Colonic mucosa (tissue), 4 donors: ENCODE measurements around the gene SEMA3D. TPM values are rescaled to one million over a fixed set of nuclear protein-coding genes. Genes with fewer than 3 reads are reported as not detected.

ENCODE experiments used
- DNase-seq: peaks from one replicate; pipeline ENCODE4 v3.0.0-alpha.2; 2020
- H3K27ac ChIP-seq: fragments of 200-600 bp; one replicate; pipeline ENCODE4 v1.8.0; 2021
- H3K27me3 ChIP-seq: fragments of 200-600 bp; one replicate; pipeline ENCODE4 v1.8.0; 2021
- H3K36me3 ChIP-seq: fragments of 200-600 bp; one replicate; pipeline ENCODE4 v1.8.0; 2021
- H3K4me1 ChIP-seq: fragments of 200-600 bp; one replicate; pipeline ENCODE4 v1.8.0; 2021; ENCODE audit warnings: mild to moderate bottlenecking
- H3K4me3 ChIP-seq: fragments of 200-600 bp; one replicate; pipeline ENCODE4 v1.8.0; 2021
- H3K9ac ChIP-seq, 2 donors: one replicate each; pipeline ENCODE4 v1.7.0; 2013; ENCODE audit warnings: control low read depth in 2 of 2, low read depth in 2 of 2, low read length in 2 of 2
- H3K9me3 ChIP-seq: fragments of 200-600 bp; one replicate; pipeline ENCODE4 v1.8.0; 2021
- CTCF ChIP-seq: fragments of 200-600 bp; IDR thresholded peaks from one replicate; pipeline ENCODE4 v1.8.0; 2022; ENCODE audit warnings: antibody characterized with exemption, mild to moderate bottlenecking
- intact Hi-C: fragments of 100-400 bp; cut with DNase I; formaldehyde crosslinking; loops from one replicate; pipeline ENCODE4 v1.14.1; 2022
- total RNA-seq, 2 donors: library from RNA; stranded (reverse); fragmentation: NEBNext Ultra II Directional in 1 of 2; extraction: Animal tissue kit (Norgen Biotek cat#: 25700) in 1 of 2; gene quantifications; one replicate each; pipeline ENCODE4 v1.2.1, GENCODE V29; 2021
- donor health status: healthy.
- donor health status: DM: no; HTN: no; CAD: no.
- donor health status: DM: no; HTN: no; CAD: no.

SEMA3D gene
- total RNA-seq, 2 donors from 2014 or later: 0.86 to 2.6 TPM

GRCh38 chr7:85055906-85056305 lies 130.9 kb downstream of the SEMA3D start:
- intact Hi-C loops: no loop called here
- no peaks in the 10 kb centered on the region for H3K4me1 ChIP-seq
- H3K9me3 ChIP-seq: no peaks in the 10 kb centered on the region
- no peak for DNase-seq
- H3K27me3 ChIP-seq: no peaks in the 10 kb centered on the region
- H3K9ac ChIP-seq: no peak overlapping the region
- H3K27ac ChIP-seq: no peak overlapping the region
- H3K4me3 ChIP-seq: no peak overlapping the region
- H3K36me3 ChIP-seq: no peaks in the 10 kb centered on the region
- TF ChIP-seq CTCF: no peak

DNA sequence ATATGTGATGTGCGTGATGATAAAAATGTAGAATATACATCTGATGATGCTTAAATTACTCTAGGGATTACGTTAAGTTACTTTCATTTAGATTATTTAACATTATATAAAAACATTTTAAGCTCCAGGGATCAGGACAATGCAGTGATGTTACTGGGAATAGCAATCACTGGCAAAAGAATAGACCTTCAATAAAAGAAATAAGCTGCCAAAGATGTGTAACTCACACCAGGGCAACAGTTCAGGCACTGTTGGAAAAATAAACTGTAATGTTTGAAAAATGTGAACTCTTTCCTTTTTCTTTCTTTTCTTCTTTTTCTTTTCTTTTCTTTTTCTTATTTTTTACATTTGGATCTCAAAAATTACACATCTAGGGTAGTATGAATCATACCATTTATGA lies 131.7 kb downstream of the SEMA3D start:
- intact Hi-C loops: no loop called here
- no peak for TF ChIP-seq CTCF
- Histone ChIP-seq H3K27me3 (no peaks in the 10 kb centered on the region), H3K9me3 (no peaks in the 10 kb centered on the region), H3K36me3 (no peaks in the 10 kb centered on the region), H3K9ac (no peak overlapping the region), H3K4me3 (no peak overlapping the region), H3K4me1 (no peaks in the 10 kb centered on the region), H3K27ac (no peak overlapping the region)
- no peak for DNase-seq

GRCh38 chr7:85054306-85054705 lies 132.6 kb downstream of the SEMA3D start:
- TF ChIP-seq CTCF: no peak
- DNase-seq: no peak
- H3K4me3 ChIP-seq: no peak overlapping the region
- H3K27ac ChIP-seq: no peak overlapping the region
- H3K4me1 ChIP-seq: no peaks in the 10 kb centered on the region
- H3K36me3 ChIP-seq: no peaks in the 10 kb centered on the region
- no peak overlapping the region for H3K9ac ChIP-seq
- no peaks in the 10 kb centered on the region for H3K9me3 ChIP-seq
- intact Hi-C loops: no loop called here
- no peaks in the 10 kb centered on the region for H3K27me3 ChIP-seq

DNA sequence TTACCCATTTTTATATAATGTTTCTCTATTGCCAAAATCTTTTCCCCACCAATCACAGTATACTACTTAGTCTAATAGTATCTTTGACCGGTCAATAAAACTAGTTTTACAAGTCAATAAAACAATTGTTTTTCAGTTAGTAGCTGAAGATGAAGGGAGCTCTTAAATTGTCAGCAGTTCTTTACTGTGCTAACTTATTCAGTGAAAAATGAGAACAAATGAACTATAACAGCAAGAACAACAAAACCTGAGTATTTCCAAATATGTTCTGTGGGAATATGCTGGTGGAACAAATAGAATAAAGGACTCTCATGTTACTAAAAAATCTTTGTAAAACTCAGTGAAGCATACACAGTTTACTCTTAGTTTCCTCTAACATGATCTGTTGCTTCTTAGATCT lies 134.0 kb downstream of the SEMA3D start:
- Histone ChIP-seq H3K4me1 (no peaks in the 10 kb centered on the region), H3K36me3 (no peaks in the 10 kb centered on the region), H3K9ac (no peak overlapping the region), H3K4me3 (no peak overlapping the region), H3K27me3 (no peaks in the 10 kb centered on the region), H3K27ac (no peak overlapping the region), H3K9me3 (no peaks in the 10 kb centered on the region)
- intact Hi-C loops: no loop called here
- no peak for TF ChIP-seq CTCF
- no peak for DNase-seq

GRCh38 chr7:85052056-85052737 lies 134.7 kb downstream of the SEMA3D start:
- H3K27me3 ChIP-seq: no peaks in the 10 kb centered on the region
- intact Hi-C loops: no loop called here
- H3K9me3 ChIP-seq: no peaks in the 10 kb centered on the region
- no peak overlapping the region for H3K9ac ChIP-seq
- TF ChIP-seq CTCF: no peak
- no peaks in the 10 kb centered on the region for H3K4me1 ChIP-seq
- H3K27ac ChIP-seq: no peak overlapping the region
- H3K4me3 ChIP-seq: no peak overlapping the region
- H3K36me3 ChIP-seq: no peaks in the 10 kb centered on the region
- no peak for DNase-seq
